ENCODE data around the gene MAGEA9.
"Not testable (repeated sequence)": the region's sequence is repeated elsewhere in the genome, so short reads cannot be mapped to it uniquely, and the experiment has no call there.

MAGEA9 gene, protein sequence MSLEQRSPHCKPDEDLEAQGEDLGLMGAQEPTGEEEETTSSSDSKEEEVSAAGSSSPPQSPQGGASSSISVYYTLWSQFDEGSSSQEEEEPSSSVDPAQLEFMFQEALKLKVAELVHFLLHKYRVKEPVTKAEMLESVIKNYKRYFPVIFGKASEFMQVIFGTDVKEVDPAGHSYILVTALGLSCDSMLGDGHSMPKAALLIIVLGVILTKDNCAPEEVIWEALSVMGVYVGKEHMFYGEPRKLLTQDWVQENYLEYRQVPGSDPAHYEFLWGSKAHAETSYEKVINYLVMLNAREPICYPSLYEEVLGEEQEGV

DNA sequence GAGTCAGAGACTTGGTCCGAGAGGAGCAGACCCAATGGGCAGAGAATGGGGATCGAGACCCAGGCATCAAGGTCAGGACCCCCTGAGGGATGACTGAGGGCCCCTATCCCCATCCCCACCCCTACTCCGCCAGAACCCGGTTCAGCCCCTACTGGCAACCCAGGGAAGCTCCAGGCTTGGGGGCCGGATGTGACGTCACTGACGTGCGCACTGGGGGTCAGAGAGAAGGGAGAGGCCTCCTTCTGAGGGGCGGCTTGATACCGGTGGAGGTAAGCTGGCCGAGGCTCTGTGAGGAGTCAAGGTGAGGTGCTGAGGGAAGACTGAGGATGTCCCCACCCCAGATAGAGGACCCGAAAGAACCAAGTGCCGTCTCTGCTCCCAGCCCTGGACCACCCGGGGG is at the start of gene MAGEA9:
Gene MAGEA9, plus strand, starts transcription at position 204 of the 400 bp plus-strand sequence. CDS start 4,281 bp downstream, outside the sequence.
- DNase-seq, result not testable (repeated sequence)

DNA sequence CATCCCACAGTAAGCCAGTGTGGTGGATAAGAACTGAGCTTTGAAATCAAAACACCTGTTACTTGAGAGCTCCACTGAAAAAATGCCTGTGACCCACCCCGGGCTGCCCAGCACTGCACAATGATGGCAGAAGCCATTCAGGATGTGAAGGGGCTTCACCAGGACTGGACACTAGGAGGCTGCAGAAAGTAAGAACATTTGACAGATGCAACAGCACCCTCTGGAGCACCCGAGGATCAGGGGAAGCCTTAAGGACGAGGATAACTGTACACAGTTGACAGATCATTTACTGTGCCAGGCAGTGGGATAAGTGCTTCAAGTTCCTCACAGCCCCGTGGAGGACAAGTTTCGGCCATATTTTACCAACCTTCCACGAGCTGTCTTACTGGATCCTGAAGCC is 39.5 kb upstream of the MAGEA9 start:
- DNase-seq, result not testable (repeated sequence)

DNA sequence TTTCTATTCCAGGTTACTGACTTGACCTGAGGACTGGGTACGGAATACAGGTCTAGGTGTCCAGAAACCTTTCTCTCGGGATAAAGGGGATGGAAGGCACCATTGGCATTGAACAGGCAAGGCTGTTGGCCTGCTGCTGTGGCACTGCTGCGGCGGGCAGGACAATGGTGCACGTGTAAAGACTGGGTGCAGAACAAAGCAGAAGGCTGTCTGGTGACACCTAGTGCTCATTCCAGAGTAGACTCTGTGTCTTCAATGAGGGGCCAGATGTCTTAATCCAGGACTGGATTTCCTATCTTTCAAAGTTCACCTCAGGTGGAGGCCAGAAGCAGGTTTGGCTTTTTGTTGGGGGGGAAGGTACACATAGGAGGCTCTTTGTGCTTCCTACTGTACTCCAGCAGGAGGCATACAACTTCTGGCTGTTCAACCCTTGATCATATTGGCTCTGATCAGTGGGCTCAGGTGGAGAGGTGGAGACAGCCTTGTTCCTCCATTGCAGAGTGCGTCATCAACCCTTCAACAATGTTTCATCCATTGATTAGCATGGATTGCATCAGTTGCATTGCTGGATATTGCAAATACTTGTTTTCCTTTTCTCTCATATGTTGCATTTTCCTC is 35.2 kb upstream of the MAGEA9 start:
- not testable (repeated sequence) for DNase-seq

DNA sequence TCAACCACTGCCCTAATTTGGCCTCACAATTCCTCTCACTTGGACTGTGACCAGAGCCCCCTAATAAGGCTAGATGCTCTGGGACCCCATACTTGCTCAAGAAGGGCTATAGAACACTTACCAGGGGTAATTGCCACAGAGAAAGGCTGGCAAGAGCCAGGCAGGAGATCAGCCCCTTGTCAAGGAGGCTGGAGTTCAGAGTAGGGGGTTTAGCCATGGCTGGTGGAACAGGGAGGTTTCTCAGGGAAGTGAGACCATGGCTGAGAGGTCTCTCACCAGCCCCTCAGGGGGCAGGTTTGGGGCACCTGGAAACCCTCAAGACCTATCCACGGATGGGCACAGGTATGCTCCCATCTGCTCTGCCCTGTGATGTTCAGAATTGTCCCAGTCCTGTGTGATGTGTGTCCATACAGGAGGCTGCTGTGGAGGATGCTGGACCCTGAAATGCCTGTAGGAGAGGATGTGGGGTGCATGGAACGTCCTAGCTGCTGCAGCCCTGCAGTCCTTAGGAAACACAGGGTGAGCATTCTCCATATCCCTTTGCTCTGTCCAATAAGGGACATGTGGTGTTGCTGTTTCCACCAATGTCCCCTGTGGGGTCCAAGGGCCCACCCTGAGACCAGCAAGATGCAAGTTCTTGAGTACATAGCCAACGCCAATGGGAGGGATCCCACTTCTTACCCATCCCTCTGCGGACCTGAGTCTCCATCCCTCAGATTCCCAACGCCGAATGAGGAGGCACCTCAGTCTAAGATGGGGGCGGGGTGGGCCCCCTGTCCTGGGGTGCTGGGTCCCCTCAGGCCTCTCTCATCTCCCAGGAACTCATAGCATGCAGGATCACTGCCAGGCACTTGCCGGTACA is 24.3 kb upstream of the MAGEA9 start:
- no peak for DNase-seq

DNA sequence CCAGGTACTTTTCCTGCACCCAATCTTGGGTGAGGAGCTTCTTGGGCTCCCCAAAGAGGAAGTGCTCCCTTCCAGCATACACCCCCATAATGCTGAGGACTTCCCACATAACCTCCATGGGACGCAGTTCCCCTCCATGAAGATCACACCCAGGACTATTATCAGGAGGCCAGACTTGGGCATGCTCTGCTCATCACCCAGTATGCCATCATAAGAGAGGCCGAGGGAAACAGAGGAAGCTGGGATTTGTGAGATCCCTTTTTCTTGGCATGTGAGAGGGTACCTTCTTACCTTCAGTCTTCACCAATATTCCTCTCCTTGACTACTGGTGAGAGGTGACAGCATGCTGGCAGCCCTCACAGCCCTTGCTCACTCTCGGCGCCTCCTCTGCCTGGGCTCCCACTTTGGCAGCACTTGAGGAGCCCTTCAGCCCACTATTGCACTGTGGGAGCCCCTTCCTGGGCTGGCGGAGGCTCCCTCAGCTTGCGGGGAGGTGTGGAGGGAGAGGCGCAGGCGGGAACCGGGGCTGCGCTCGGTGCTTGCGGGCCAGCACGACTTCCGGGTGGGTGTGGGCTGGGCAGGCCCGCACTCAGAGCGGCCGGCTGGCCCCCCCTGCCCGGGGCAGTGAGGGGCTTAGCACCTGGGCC is 23.5 kb upstream of the MAGEA9 start:
- DNase-seq, result no peak

DNA sequence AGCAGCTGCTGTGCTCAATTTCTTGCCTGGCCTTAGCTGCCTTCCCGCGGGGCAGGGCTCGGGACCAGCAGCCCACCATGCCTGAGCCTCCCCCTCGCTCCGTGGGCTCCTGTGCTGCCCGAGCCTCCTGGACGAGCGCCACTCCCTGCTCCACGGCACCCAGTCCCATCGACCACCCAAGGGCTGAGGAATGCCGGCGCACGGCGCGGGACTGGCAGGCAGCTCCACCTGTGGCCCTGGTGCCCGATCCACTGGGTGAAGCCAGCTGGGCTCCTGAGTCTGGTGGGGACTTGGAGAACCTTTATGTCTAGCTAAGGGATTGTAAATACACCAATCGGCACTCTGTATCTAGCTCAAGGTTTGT is 23.0 kb upstream of the MAGEA9 start:
- not testable (repeated sequence) for DNase-seq

DNA sequence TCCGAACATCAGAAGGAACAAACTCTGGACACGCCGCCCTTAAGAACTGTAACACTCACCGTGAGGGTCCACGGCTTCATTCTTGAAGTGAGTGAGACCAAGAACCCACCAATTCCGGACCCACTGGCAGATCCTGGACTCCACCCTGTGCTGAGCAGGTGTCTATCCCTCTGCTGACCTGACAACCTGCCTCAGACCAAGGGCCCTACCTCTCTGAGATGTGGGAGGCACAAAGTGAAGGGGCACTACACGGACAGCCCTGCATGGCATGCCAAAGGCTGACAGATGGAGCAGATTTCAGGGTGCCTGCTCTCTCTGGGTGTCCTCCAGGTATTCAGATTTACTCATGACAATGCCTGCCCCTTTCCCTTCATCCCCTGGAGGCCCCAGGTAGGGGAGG is 21.9 kb upstream of the MAGEA9 start:
- DNase-seq, result no peak

DNA sequence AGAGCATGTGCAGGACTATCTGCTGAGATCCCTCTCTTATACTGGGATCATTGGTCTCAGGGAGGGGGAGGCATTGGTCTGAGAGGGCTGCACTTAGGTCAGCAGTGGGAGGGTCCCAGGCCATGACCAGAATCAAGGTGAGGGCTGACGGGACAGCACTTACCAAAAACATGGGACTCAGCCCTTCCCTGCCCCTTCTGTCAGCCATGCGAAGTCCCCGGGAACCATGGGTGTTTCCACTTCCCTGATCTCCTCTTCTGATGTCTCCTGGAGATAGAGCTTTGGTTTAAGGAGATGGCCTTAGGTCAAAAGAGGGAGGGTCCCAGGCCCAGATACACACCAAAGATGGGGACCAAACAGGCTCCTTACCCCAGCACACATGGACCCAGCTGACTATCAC is 20.8 kb upstream of the MAGEA9 start:
- DNase-seq, result no peak

DNA sequence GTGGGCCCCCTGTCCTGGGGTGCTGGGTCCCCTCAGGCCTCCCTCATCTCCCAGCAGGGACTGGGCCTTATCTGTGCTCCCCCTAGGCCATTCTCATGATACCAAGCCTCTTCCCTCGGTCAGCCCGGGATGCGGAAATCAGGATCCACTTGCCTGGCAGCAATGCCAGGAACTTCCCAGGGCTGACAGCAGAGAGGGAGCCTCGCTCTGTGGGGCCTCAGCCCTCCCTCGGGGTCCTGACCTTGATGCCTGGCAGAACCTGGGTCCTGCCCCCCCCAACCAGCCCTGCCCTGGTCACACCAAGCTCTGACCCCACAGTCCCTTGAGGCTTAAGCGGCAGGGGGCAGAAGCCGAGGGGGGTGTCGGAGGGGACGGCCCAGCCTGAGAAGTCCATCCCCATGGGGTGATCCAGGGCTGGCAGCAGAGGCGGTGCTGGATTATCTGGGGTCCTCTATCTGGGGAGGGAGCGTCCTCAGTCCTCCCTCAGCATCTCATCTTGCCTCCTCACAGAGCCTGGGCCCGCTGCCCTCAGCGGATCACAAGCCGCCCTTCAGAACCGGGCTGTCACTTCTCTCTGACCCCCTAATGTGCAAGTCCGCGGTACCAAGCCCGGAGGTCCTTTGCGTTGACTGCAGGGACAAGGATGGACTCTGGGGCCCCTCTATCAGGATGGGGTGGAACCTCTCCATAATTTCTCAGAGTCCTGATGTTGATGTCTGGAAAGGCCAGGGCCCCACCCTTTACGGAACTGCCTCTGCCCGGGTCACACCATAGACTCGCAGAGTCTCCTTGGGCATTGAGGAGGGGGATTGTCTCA is 19.7 kb upstream of the MAGEA9 start:
- DNase-seq, result not testable (repeated sequence)

DNA sequence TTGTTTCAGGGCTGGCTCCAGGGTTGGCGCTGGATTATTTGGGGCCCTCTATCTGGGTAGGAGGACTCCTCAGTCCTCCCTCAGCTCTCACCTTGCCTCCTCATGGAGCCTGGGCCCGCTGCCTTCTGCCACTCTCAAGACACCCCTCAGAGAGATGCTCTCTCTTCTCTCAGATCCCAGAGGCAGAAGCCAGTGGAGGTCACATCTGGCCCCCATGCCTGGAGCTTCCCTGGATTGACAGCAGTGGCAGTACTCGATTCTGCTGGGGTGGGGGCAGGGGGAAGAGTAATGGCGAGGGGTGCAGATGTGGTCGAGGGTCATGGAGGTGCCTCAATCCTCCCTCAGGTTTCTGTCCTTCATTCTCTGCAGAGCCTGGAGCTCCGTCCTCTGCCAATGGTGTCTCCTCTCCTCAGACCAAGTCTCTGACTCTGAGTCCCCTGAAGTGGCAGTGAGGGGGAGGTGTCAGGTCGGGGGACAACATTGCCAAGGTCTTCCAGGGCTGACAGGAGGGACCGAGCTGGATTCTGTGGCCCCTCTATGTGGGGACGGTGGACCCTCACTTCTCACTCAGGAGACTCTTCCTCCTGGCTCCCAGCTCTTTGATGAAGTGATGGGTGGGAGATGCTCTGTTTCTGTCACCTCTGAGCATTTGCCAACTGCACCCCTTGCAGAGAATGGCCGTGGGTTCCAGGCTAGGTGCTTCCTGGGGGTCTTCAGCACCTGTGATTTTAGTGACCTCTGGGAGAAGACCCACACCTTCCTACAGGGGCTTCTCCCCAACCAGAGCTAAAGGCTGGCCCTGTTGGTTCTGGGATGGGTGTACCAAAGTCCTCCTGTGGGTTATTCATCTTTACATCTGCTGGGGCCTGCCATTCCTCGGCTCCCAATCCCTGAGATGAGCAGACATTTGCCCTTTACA is 18.8 kb upstream of the MAGEA9 start:
- DNase-seq, result no peak

DNA sequence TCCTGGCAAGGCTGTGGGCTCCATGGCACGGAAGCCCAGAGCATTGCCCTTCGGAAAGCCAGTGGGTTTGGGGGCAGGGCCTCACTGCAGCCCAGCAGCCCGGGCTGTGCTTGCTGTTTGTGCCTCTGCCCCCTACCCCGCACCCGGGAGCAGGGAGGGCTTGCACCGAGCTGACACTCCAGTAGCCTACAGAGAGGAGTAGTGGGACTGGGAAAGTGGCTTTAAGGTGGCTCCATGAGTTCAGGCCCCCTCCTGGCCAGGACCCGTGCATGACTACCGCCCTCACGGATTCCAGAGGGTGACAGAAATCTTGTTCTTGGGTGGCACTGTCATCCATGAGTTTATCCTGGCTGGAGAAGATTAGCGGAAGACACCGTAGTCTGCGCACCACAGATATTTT is 11.4 kb upstream of the MAGEA9 start:
- DNase-seq, result not testable (repeated sequence)

DNA sequence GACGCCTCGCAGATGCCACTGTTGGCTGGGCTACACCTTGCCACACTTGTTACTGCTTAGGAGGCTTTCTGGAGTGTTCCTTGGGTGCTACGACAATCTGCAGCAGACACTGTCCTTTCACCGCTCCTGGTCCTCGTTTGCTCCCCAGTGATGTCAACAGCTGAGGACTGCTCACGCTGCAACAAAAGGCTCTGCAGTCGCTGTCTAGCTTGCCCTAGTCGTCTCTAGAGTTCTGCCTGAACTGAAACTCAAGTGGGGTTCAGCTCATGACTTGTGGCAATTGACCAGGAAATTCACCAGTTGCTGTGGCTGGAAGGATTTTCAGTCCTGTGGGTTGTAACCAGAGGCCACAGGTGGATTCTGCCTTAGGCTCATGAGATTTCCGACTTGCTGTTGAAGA is 8.7 kb upstream of the MAGEA9 start:
- DNase-seq, result not testable (repeated sequence)

DNA sequence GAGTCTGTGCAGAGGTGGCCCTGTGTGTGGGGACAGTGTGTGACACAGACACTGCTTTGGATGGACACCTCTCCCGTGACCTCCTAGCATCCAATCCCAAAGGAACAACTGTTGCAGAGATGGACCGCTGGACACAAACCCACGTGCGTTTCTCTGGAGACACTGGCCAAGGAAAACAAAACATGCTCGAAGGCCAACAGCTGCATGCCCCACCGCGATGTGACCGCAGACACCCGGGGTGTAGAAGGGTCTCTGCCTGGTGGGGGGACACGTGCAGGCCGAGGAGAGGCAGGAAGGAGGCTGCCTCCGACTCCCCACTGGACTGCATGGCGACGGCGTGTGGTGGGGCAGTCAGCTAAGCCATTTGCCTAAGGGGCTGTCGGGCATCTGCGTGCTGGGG is 8.0 kb upstream of the MAGEA9 start, which contains the start of gene HSFX1:
Gene HSFX1, plus strand, starts transcription at position 301 of the 400 bp plus-strand sequence. CDS start 614 bp downstream, outside the sequence.
- not testable (repeated sequence) for DNase-seq

DNA sequence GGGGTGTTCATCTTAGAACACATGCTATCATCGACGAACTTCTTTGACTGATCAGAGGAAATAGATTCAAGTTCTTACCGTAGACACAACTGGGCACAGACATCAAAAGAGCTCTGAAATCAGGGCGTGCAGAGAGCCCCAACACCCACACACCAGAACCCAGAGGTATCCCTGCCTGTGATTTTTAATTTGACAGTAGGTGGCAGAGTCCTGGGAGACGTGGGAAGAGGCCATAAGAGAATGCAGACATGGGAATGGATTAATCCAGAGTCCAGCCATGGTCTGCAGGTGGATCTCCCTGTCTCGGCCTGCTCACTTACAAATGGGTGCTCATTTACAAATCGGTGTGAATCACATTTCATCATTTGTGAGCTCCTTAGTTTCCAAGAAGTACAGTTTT is 3.7 kb upstream of the MAGEA9 start:
- DNase-seq, result not testable (repeated sequence)

DNA sequence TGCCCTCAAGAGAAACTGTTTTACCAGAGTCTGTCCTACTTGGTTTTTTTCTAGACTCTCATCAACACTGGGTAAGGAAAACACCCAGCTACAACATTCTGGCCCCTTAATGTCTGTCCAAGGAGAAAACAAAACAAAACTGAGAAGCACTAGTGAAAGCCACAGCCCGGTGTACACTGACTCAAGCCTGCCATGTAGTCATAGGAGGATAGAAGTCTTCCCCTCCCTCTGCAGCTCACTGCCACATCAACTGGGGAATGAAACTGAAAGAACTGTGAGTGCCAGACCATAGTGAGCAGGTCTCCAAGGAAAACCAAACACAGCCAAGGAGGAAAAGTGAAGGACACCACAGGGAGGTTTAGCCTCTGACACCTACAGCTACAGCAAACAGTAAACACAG is 13.8 kb downstream of the MAGEA9 start:
- DNase-seq, result not testable (repeated sequence)

DNA sequence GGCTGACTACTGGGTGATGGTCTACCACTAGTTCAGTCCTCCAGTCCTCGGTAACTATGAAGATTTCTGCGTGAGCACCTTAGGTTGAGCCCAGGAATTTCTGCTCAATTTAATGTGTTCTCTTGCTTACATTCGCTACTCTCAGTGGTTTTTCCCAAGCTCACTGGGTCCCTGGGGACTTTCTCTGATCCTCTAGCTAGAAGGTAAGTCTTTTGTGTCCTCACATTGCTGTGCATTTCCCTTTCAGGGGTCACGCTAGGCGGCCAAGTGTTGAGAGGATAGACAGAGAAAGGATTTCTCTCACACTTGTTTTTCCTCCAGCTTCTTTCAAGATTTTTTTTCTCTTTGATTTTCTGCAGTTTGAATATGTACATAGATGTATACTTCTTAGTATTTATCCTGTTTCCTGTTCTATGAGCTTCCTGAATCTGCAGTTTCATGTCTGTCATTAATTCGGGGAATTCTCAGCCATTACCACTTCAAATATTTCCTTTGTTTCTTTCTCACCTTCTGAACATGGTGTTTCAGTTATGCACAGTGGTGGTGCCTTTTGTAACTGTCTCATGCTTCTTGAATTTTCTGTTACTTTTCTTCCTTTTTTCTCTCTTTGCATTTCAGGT is 17.5 kb downstream of the MAGEA9 start:
- no peak for DNase-seq

DNA sequence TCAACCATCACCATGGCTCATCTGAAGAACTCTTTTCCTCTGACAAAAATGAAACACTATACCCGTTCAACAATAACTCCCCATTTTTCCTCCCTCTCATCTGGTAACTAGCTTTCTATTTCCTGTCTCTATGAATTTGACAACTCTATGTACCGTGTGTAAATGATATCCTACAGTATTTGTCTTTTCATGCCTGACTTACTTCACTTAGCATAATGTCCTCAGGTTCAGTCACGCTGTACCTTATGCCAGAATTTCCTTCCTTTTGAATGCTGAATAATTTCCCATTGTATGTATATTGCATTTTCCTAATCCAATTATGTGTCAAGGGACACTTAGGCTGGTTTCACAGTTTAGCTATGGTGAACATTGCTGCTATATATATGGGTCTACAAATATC is 18.2 kb downstream of the MAGEA9 start:
- peak; percentile 24 for DNase-seq

DNA sequence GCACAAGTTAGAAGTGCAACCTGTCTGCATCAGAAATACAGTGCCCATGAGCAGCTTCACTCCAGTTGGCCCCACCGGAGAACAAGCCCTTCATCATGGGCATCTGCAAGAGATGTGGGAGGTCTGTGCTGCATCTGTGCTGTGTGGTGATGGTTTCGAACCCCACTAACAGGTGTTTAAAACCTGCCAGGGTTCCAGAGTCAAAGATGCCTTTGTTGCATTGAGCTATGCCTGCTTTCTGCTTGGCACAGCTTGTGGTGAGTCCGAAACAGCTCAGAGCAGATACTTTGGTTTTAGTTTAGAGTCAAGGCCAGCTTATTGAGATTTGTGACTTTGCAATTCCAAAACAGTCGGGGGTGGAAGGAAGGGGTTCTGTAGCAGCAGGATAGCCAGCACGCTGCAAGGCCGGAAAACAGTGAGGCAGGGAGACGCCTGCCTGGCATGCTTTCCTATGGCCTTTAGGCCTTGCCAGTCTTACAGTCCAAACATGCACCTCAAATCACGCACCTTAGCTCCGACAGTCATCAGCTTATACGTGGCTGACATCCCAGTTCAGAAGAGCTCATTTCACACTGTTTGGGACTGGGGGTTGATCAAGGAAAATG is 21.8 kb downstream of the MAGEA9 start:
- DNase-seq, result no peak

DNA sequence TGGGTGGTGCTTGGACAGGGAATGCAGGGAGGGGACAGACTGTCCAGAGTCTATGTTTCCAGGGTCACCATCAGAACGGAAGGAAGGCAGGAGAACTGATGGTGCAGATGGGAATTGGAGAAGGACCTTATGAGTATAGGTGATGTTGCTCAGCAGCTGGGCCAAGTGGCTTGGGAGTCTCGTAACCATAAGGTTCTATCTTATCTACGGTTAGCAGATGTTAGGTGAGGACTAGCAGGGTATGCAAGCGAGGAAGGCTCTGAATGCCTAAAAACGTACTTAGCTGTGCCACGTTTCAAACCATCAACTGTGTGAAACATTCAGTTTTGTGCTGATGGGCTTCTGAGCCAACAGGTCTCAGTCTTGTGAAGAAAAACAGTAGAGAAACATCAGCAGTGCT is 22.4 kb downstream of the MAGEA9 start:
- no peak for DNase-seq

Data from DMS79 (cell line).